ENCODE measurements around the gene PIK3AP1.

The PIK3AP1 gene

DNA sequence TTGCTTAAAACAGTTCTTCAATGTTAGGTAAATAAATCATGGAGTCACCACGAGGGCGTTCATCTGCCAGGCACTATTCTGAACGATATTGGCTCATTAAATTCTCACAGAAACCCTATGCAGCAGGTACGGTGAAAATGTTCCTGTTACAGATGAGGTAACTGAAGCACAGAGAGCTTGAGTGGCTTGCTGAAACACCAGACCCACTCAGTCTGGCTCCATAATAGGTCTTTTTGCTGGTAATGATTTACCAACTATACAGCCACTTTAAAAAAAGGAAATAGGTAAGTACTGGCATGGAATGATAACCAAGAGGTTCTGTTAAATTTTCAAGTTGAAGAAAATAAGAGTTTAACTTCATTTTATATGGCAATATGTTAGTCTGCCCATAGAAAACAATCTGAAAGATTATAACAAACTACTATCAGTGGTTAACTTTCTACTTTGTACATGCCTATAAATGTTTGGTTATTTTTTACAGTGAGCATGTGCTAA, 132.2 kb downstream of the PIK3AP1 start:
- TF ChIP-seq CTCF (IDR thresholded peaks at IDR 0.05; ENCODE audit: low read depth, low read length, missing control alignments) = no peak
- H3K4me3 ChIP-seq (replicated peaks; ENCODE audit: low read depth, low read length) = peak overlapping the region; percentile 70
- DNase-seq (ENCODE audit: extremely low read depth, low read depth) = no peak

- TF ChIP-seq CTCF (IDR thresholded peaks at IDR 0.05; ENCODE audit: low read depth, low read length, missing control alignments) = no peak
- peak; percentile 43 for DNase-seq (ENCODE audit: extremely low read depth, low read depth)
- peak overlapping the region; percentile 70 for H3K4me3 ChIP-seq (replicated peaks; ENCODE audit: low read depth, low read length)
Observed at GRCh38 chr10:96587264-96588059, 132.9 kb downstream of the PIK3AP1 start.

- DNase-seq (ENCODE audit: extremely low read depth, low read depth) = peak; percentile 38
- H3K4me3 ChIP-seq (replicated peaks; ENCODE audit: low read depth, low read length) = peak within 1 kb of the TSS; percentile 70
- no peak for TF ChIP-seq CTCF (IDR thresholded peaks at IDR 0.05; ENCODE audit: low read depth, low read length, missing control alignments)
Observed at GRCh38 chr10:96586419-96587263, 133.7 kb downstream of the PIK3AP1 start, which contains the start of gene TM9SF3. Gene TM9SF3 (minus strand): TSS chr10:96587012. CDS start chr10:96586835, 177 bp downstream.

DNA sequence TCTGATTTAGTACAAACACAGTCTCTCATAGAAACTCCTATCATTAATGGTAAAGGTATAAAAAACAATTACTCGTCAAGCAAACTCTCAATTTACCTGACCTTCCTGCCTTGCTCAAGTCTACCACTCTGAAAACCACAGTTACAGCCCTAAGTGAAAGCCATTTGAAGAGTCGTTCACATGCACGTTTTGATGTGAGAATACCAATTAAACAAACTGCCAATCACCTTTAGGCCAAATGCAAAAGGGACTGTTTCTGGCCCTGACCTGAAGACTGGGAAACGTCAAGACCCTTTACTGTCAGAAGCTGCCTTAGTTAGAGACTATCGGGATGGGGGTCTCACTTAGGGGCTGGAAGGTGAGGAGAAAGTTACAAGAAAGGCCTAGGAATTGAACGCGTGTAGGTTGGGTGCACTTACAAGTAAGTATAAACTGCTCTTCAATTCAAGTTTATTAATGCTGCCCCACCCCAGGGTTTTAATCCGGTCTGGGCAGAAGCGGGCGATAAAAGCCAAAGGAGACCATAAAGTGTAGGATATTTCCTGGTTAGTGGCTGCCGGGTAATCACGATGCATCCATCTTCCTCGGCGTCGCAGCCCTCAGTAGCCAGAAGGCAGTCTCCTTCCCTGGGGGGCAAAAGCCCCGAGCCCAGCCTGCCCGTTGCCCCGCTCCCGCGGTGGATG, 134.4 kb downstream of the PIK3AP1 start:
- peak overlapping the region; percentile 70 for H3K4me3 ChIP-seq (replicated peaks; ENCODE audit: low read depth, low read length)
- no peak for DNase-seq (ENCODE audit: extremely low read depth, low read depth)
- no peak for TF ChIP-seq CTCF (IDR thresholded peaks at IDR 0.05; ENCODE audit: low read depth, low read length, missing control alignments)

GRCh38 chr10:96584474-96584873, 135.8 kb downstream of the PIK3AP1 start:
- TF ChIP-seq CTCF (IDR thresholded peaks at IDR 0.05; ENCODE audit: low read depth, low read length, missing control alignments) = no peak
- peak overlapping the region; percentile 70; the same call in 1 of the 2 replicates for H3K4me3 ChIP-seq (replicated peaks; ENCODE audit: low read depth, low read length)
- DNase-seq (ENCODE audit: extremely low read depth, low read depth) = no peak

GRCh38 chr10:96584035-96584434, 136.3 kb downstream of the PIK3AP1 start:
- DNase-seq (ENCODE audit: extremely low read depth, low read depth) = no peak
- H3K4me3 ChIP-seq (replicated peaks; ENCODE audit: low read depth, low read length) = no peak overlapping the region
- no peak for TF ChIP-seq CTCF (IDR thresholded peaks at IDR 0.05; ENCODE audit: low read depth, low read length, missing control alignments)

Data from HFF-Myc (cell line).